AML-193 (cell line): ENCODE measurements around the gene PTGS1.
"Not testable (repeated sequence)": the region's sequence is repeated elsewhere in the genome, so short reads cannot be mapped to it uniquely, and the experiment has no call there.

Experiments
- DNase-seq, 2 experiments: peaks; one replicate each; lab custom pipeline; 2025; lab: John Stamatoyannopoulos, UW

Gene PTGS1

DNA sequence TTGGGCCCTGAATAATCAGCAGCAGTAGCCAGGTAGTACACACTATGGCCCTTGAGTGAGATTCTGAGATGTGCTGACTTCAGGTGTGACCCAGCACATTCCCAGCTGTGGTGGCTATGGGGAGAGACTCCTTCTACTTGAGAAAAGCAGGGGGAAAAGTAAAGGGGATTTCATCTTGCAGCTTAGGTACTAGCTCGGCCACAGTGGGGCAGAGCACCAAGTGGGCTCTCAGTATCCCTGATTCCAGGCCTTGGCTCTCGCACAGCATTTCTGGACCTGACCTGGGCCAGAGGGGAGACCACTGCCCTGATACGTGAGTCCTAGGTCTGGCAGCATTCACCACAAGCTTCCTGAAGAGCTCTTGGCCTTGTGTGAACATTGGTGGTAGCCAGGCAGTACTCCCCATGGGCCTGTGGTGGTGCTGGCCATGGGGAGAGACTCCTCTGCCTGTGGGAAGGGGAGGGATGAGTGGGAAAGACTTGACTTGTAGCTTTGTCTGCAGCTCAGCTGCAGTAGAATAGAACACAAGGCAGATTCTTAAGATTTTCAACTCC lies 27.6 kb downstream of the PTGS1 start:
- no peak for DNase-seq

DNA sequence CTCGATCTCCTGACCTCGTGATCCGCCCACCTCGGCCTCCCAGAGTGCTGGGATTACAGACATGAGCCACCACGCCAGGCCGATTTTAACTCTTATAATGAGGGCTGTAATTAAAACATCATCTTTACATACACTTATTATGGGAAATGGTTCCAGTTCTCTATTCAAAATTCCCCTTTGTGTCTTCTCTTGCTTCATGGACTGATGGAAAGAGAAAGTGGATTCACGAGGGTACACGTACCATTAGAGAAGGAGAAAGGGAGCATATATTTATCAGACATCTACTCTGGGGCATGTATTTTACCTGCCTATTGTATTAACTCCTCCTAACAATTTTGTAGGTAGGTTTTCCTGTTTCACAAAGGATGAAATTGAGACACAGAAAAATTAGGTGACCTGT lies 31.1 kb downstream of the PTGS1 start:
- no peak for DNase-seq

DNA sequence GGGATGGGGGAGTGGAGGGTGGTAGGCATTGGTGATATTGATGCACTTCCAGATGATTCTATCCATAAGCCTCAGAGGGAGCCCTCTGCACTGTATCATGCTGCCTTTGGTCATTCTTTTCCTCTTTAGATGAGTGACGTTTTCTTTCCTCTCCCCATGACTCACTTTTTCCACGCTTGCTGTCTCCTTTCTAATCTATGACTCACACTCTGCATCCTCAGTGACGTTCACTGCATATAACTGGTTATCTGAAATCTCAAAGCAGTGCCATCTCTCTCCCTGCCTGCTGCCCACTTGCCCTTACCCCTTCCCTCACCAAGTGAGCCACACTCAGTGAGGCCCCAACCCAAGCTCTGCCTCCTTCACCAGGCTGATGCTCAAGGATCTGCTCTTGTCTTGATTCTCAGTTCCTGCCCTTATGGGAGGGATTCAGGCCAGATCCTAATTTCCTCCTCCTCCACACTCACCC lies 31.6 kb downstream of the PTGS1 start:
- no peak for DNase-seq

DNA sequence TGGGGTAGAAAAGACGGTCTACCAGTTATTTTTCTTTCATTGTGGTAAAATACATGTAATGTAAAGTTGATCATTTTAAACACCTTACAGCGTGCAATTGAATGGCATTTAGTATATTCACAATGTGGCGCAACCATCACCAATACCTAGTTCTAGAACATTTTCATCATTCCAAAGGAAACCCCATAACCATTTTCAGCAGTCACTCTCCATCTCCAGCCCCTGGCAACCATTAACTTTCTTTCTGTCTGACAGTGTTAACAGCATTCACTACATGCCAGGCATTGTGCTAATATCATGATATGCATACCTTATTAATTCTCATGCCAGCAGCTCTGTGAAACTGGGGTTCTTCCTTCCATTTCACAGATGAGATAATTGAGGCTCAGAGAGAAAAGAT lies 32.0 kb downstream of the PTGS1 start:
- DNase-seq: no peak

DNA sequence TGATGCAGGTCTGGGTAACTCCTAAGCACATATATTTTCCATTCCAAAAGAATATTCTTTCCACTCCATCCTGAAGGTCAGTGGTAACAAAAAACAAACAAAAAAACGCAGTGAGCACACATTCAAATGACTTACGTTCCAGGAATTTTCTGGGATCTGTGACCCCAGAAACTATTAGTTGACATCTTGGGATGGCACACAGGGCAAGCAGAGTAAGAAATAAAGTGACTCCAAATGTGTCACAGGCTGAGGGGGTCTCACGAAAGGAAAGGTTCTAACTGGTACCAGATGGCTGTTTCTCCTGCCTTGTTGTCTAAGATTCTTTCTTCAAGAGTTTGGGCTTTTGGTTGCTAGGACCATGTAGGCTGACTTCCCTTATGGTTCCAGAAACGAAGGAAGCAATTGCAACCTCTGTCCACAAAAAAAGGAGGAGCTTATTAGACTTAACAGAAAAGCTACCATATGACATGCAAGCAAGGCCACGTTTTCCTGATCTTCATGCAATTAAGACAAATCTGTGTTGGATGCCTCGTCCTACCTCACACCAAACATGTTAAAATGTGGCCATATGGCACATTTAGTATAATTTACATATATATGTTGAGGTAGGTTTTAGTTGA lies 32.7 kb downstream of the PTGS1 start:
- DNase-seq: no peak

DNA sequence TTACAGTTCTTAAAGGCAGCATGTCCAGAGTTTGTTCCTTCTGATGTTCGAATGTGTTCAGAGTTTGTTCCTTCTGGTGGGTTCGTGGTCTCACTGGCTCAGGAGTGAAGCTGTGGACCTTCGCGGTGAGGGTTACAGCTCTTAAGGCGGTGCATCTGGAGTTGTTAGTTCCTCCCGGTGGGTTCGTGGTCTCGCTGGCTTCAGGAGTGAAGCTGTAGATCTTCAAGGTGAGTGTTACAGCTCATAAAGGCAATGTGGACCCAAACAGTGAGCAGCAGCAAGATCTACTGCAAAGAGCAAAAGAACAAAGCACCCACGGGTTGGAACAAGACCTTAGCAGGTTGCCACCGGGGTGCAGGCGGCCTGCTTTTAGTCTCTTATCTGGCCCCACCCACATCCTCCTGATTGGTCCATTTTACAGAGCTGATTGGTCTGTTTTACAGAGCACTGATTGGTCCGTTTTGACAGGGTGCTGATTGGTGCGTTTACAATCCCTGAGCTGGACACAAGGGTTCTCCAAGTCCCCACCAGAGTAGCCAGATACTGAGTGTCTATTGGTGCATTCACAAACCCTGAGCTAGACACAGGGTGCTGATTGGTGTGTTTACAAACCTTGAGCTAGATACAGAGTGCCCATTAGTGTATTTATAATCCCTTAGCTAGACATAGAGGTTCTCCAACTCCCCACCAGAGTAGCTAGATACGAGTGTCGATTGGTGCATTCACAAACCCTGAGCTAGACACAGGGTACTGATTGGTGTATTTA lies 34.7 kb downstream of the PTGS1 start:
- not testable (repeated sequence) for DNase-seq

DNA sequence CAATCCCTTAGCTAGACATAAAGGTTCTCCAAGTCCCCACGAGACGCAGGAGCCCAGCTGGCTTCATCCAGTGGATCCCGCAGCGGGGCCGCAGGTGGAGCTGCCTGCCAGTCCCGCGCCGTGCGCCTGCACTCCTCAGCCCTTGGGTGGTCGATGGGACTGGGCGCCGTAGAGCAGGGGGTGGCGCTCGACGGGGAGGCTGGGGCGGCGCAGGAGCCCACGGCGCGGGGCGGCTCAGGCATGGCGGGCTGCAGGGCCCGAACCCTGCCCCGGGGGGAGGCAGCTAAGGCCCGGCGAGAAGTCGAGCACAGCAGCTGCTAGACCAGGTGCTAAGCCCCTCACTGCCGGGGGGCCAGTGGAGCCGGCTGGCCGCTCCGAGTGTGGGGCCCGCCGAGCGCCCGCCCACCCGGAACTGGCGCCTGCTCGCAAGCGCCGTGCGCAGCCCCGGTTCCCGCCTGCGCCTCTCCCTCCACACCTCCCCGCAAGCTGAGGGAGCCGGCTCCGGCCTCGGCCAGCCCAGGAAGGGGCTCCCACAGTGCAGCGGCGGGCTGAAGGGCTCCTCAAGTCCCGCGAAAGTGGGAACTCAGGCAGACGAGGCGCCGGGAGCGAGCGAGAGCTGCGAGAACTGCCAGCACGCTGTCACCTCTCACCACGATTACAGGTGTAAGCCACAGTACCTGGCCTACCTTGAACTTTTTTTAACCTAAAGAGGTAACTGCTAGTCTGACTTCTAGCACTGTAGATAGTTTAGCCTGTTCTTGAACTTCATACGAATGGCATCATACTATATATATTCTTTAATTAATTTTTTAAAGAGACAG lies 35.5 kb downstream of the PTGS1 start:
- no peak for DNase-seq

DNA sequence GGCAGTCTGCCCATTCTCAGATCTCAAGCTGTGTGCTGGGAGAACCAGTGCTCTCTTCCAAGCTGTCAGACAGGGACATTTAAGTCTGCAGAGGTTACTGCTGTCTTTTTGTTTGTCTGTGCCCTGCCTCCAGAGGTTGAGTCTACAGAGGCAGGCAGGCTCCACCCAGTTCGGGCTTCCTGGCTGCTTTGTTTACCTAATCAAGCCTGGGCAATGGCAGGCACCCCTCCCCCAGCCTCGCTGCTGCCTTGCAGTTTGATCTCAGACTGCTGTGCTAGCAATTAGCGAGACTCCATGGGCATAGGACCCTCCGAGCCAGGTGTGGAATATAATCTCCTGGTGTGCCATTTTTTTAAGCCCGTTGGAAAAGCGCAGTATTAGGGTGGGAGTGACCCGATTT lies 43.3 kb downstream of the PTGS1 start:
- not testable (repeated sequence) for DNase-seq

DNA sequence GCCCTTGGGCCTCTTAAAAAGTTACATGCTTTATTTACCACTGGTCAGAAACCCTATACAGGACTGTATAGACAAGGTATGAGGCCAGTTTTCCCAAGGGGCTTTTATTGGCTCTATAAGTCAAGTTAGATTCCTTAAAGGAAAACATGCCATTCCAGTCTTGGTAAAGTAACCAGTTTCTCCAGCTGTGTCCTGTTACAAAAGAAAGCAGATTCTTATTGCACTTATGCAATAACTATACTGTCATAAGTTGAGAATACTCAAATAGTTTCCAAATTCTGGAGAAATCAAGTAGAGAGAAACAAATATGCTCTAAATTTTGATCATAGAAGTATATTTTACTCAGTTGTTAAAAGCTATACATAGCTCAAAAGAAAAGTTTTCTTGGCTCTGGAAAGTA lies 47.2 kb downstream of the PTGS1 start:
- DNase-seq: no peak

DNA sequence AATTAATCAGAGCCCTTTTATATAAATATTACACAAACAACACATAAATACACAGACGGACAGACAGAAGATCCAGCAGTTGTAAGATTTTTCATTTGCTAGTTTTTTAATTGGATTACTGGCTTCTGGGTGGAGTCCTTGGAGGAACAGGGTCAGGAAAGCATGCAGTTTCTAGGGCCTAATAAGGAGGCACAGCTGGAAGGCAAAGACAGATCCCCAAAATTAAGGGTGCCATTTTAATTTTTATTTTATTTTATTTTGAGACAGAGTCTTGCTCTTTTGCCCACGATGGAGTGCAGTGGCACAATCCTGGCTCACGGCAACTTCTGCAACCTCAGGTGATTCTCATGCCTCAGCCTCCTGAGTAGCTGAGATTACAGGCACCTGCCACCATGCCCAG lies 49.5 kb downstream of the PTGS1 start:
- DNase-seq: no peak

DNA sequence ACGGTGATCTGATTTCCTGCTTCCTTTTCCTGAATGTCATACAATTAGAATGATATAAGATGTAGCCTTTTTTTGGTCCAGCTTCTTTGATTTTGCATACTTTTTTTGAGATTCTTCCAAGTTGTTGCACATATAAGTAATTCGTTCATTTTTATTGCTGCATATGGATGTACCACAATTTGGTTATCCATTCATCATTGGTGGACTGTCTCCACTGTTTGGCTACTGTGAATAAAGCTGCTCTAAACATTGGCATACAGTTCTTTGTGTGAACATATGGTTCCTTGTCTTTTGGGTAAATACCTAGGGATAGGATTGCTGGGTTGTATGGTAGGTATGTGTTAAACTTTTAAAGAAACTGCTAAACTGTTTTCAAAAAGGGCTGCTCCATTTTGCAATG lies 54.3 kb downstream of the PTGS1 start:
- no peak for DNase-seq

DNA sequence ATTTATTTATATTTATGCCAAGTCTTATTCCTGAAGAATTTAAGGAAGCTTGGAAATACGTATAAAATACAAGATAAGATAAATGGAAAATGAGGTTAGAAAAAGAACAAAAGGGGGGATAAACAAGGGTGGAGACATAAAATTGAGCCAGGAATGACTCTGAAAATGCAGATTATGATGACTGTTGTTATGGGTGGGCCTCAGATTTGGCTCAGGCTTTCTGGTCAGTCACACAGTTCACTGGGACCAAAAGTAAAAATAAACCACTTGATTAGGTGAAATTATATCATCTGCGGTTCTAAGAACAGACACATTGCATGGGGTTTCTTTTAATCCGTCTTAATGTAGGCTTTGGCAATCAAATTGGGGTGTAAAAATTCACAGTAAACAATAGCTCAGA lies 55.9 kb downstream of the PTGS1 start:
- no peak for DNase-seq

DNA sequence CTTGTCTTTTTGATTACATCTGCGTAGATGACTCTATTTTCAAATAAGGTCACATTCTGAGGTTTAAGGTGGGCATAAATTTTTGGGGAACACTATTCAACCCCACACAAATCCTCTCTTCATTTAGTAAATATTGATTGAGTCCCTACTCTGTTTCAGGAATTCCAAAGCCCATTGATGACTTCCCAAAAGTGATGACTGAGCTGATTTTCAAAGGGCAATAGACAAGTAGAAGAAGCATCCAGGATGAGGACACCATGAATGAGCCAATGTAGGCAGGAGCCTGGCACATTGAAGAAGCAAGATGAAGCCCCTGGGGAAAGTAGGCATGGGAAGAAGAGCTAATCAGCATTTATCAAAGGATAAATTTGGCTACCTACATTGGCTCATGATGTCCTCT lies 71.7 kb downstream of the PTGS1 start:
- DNase-seq: no peak

DNA sequence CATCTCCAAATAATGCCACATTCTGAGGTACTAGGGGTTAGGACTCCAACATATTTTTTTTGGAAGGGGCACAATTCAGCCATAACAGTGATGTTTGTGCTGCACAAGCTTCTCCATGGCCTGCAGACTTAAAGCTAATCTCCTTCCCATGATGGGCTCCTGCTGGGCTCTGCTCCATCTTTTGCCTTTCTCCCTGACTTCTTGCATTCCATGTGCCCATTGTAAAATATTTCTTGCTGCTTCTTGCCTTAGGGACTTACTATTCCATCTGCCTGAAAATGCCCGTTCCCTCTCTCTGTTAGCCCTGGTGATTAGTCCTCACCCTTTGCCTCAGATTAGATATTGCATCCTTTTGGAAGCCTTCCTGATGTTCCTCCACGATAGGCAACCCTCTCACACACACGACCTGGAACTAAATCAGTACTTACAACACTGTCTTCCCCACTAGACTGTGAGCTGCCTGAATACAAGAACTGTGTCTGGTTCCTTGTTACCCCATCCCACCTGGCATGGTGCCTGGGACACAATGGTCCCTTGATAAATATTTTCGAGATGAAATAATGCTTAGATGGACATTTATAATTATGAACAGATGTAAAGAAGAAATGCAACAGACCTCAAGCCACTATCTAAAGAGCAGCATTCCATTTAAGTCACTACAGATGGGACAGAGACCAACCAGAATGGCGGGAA lies 73.4 kb downstream of the PTGS1 start:
- no peak for DNase-seq
